Parathyroid adenoma (tissue), 2 donors: ENCODE measurements around the gene ZNF428.

Experiments used
- H2AFZ ChIP-seq: fragments of 300-600 bp; sonication (generic); one replicate; pipeline ENCODE4 v1.7.0; 2017; ENCODE audit warnings: antibody characterized with exemption, mild to moderate bottlenecking
- H3K27ac ChIP-seq: fragments of 300-600 bp; sonication (generic); one replicate; pipeline ENCODE4 v1.7.0; 2017
- H3K27me3 ChIP-seq: fragments of 300-600 bp; sonication (generic); one replicate; pipeline ENCODE4 v1.7.0; 2017; ENCODE audit warnings: low read length; ENCODE audit not compliant: control insufficient read depth, insufficient read depth
- H3K36me3 ChIP-seq: fragments of 300-600 bp; sonication (generic); one replicate; pipeline ENCODE4 v1.7.0; 2017; ENCODE audit warnings: low read length; ENCODE audit not compliant: control insufficient read depth, insufficient read depth
- H3K4me1 ChIP-seq: fragments of 300-600 bp; sonication (generic); one replicate; pipeline ENCODE4 v1.7.0; 2017; ENCODE audit warnings: control low read depth
- H3K4me2 ChIP-seq: fragments of 300-600 bp; sonication (generic); one replicate; pipeline ENCODE4 v1.7.0; 2017; ENCODE audit warnings: low read length
- H3K4me3 ChIP-seq: fragments of 300-600 bp; sonication (generic); one replicate; pipeline ENCODE4 v1.7.0; 2017; ENCODE audit warnings: low read depth, low read length
- H3K79me2 ChIP-seq: fragments of 300-600 bp; sonication (generic); one replicate; pipeline ENCODE4 v1.7.0; 2017; ENCODE audit warnings: control low read depth
- H3K9ac ChIP-seq: fragments of 300-600 bp; sonication (generic); one replicate; pipeline ENCODE4 v1.7.0; 2017; ENCODE audit warnings: mild to moderate bottlenecking
- H3K9me3 ChIP-seq: fragments of 300-600 bp; sonication (generic); one replicate; pipeline ENCODE4 v1.7.0; 2017; ENCODE audit warnings: low read length; ENCODE audit not compliant: control insufficient read depth
- CTCF ChIP-seq: fragments of 300-600 bp; sonication (generic); IDR thresholded peaks from one replicate; pipeline ENCODE4 v1.7.0; 2017; ENCODE audit warnings: antibody characterized with exemption, mild to moderate bottlenecking
- donor health status: primary hyperparathyroidism.

Gene ZNF428

GRCh38 chr19:43612374-43612773 is 7.1 kb downstream of the ZNF428 start:
- Histone ChIP-seq H2AFZ (no peak overlapping the region), H3K4me3 (no peak overlapping the region), H3K9ac (no peak overlapping the region), H3K4me1 (no peaks in the 10 kb centered on the region), H3K79me2 (no peaks in the 10 kb centered on the region), H3K27me3 (no peaks in the 10 kb centered on the region), H3K4me2 (no peak overlapping the region), H3K27ac (no peak overlapping the region), H3K9me3 (no peaks in the 10 kb centered on the region), H3K36me3 (no peaks in the 10 kb centered on the region)
- no peak for TF ChIP-seq CTCF

GRCh38 chr19:43611788-43612187 is 7.6 kb downstream of the ZNF428 start, which contains the start of gene SRRM5:
Gene SRRM5, plus strand, starts transcription at chr19:43612088. Its CDS starts 34 bp downstream, at chr19:43612122.
- Histone ChIP-seq H3K9ac (no peak within 1 kb of the TSS), H3K27ac (no peak within 1 kb of the TSS), H3K36me3 (no peaks in the 10 kb centered on the region), H3K9me3 (no peaks in the 10 kb centered on the region), H2AFZ (no peak within 1 kb of the TSS), H3K4me2 (no peak within 1 kb of the TSS), H3K4me3 (no peak within 1 kb of the TSS), H3K4me1 (no peaks in the 10 kb centered on the region), H3K27me3 (no peaks in the 10 kb centered on the region), H3K79me2 (no peaks in the 10 kb centered on the region)
- TF ChIP-seq CTCF: no peak

GRCh38 chr19:43610493-43610892 is 8.9 kb downstream of the ZNF428 start:
- Histone ChIP-seq H3K4me3 (no peak overlapping the region), H3K4me1 (no peaks in the 10 kb centered on the region), H3K27ac (no peak overlapping the region), H3K4me2 (no peak overlapping the region), H2AFZ (no peak overlapping the region), H3K9ac (no peak overlapping the region), H3K9me3 (no peaks in the 10 kb centered on the region), H3K36me3 (no peaks in the 10 kb centered on the region), H3K27me3 (no peaks in the 10 kb centered on the region), H3K79me2 (no peaks in the 10 kb centered on the region)
- TF ChIP-seq CTCF: no peak

- no peaks in the 10 kb centered on the region for H3K79me2 ChIP-seq
- no peaks in the 10 kb centered on the region for H3K27me3 ChIP-seq
- H3K36me3 ChIP-seq: no peaks in the 10 kb centered on the region
- no peak overlapping the region for H3K4me2 ChIP-seq
- H3K9ac ChIP-seq: no peak overlapping the region
- H2AFZ ChIP-seq: no peak overlapping the region
- no peak overlapping the region for H3K27ac ChIP-seq
- H3K4me1 ChIP-seq: no peaks in the 10 kb centered on the region
- no peak overlapping the region for H3K4me3 ChIP-seq
- TF ChIP-seq CTCF: no peak
- H3K9me3 ChIP-seq: no peaks in the 10 kb centered on the region
Measured at GRCh38 chr19:43609872-43610271, 9.6 kb downstream of the ZNF428 start.
